Inferior parietal cortex (tissue), 1 donor: ENCODE data around the gene GMEB2.
"Not testable (repeated sequence)": the region's sequence is repeated elsewhere in the genome, so short reads cannot be mapped to it uniquely, and the experiment has no call there.

Source experiments
- DNase-seq: peaks from one replicate; pipeline ENCODE4 v3.0.0-alpha.2; 2016; ENCODE audit errors: extremely low spot score

GMEB2 gene

DNA sequence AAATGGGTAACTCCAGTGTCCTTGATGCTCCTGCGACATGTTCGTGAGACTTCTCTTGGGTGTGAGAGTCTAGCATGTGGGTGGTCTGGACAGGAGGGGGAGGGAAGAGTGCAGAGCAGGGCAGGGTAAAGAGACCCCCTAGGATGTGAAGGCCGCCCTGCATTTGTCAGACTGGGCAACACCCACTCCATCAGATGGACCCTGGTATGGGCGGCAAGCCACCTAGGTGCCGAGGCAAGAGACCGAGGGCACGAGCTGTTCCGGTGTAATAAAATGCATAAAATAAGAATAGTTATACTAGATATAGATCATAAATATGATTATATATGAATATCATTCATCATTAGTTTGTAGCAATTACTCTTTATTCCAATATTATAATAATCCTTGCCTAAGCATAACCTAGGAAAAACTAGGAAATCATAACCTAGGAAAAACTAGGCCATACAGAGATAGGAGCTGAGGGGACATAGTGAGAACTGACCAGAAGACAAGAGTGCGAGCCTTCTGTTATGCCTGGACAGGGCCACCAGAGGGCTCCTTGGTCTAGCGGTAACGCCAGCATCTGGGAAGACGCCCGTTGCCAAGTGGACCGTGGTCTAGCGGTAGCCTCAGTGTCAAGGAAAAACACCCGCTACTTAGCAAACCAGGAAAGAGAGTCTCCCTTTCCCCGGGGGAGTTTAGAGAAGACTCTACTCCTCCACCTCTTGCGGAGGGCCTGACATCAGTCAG lies 12.9 kb downstream of the GMEB2 start:
- not testable (repeated sequence) for DNase-seq

DNA sequence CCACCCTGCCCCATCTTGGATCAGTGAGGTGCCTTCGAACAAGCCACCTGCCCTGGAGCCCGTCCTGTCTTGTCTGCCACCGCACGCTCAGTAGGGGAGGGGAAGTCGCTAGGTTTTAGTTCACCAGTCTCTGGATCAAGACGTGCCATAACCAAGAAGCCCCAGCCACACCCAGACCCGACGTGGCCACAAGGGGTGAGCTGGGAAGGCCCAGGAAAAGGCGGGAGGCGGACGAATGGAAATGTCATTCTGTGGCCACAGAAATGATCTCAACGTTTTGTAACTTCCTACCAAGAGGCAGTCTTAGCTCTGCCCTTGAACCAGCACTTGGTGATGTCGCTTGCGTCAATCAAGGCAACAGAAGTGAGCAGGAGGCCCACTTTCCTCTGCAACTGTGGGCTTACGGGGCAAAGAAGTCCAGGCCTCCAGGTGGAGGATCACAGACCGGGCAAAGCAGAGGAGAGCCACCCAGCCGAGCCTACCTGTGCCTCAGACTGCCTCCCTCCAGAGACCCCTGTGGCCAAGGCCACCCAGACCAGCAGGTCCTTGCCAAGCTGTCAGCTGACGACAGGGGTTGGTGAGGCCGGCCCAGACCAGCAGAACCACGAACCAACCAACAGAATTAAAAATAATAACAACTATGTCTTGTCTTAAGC lies 14.5 kb downstream of the GMEB2 start:
- no peak for DNase-seq

GRCh38 chr20:63611646-63612045 lies 15.3 kb downstream of the GMEB2 start:
- no peak for DNase-seq

GRCh38 chr20:63610581-63611435 lies 16.1 kb downstream of the GMEB2 start:
- DNase-seq, result no peak

DNA sequence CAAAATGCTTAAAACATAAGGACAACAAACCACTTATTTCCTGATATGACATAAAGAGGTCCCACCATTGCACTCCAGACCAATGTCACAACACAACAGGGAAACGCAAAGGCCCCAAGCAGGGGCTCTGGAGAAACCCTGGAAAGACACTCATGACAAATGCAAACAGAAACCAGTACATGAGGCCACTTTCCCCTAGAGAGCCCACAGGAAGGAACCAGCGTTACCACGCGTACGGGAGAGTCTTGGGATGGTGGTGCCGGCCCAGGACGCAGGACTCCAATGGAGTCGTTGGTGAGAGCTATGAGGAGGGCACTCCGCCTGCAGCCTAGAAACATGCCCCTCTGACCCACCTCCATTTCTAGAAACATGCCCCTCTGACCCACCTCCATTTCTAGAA lies 20.2 kb downstream of the GMEB2 start:
- no peak for DNase-seq

DNA sequence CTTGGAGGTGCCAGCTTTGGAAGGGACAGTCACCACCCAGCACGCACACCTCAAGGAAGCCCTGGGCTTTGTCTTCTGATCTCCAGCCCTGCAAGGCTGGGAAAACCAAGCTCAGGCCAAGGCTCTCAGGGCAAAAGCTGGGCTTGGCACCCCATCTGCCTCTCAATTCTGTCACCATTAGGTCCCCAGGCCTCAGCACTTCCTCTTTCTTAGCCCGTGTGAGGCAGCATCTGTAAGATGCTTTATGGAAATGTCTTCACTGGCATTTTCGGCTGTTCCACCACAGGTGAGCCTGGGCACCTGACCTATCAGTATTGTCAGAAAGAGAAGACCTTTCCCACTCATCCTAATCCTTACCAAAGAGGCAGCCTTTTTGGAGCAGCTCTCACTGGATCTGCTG lies 24.6 kb downstream of the GMEB2 start:
- no peak for DNase-seq

GRCh38 chr20:63601679-63602078 lies 25.2 kb downstream of the GMEB2 start:
- DNase-seq, result not testable (repeated sequence)

GRCh38 chr20:63599396-63600050 lies 27.4 kb downstream of the GMEB2 start:
- DNase-seq, result no peak

GRCh38 chr20:63598479-63599395 lies 28.2 kb downstream of the GMEB2 start:
- no peak for DNase-seq

GRCh38 chr20:63597651-63598478 lies 29.0 kb downstream of the GMEB2 start:
- DNase-seq, result no peak

DNA sequence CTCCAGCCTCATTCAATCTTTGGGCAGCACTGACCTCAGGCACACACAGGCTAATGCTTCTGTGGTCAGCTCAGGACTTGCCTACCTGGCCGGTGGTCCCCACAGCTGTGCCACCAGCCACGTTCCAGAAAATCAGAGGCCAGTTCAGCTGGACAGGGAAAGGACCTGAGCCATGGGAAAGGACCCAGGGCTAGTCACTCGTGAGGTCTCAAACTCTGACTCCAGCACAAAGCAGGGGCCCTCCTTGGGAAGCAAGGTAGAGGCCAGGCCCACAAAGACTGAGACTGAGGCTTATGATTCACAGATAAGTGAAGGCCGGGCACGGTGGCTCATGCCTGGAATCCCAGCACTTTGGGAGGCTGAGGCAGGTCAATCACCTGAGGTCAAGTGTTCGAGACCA lies 30.5 kb downstream of the GMEB2 start:
- no peak for DNase-seq

GRCh38 chr20:63595416-63596127 lies 31.3 kb downstream of the GMEB2 start:
- no peak for DNase-seq

GRCh38 chr20:63594043-63594561 lies 32.8 kb downstream of the GMEB2 start:
- no peak for DNase-seq

DNA sequence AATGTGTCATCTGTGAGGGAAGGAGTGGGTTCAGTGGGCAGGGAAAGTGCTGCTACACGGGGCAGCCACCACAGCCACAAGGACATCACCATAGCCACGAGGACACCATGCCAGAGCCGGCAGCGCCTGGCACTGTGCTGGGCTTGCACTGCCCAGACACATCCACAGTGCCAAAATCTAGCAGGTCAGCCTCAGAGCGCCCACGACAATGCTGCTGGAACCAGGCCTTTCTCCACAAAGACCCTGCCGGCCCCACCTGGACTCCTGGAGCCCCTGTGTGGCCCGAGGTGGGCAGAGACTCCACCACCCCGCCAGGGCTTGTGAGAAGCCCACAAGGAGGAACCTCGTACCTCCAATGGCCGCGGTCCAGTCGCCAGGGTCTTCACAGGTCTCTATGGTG lies 34.2 kb downstream of the GMEB2 start:
- no peak for DNase-seq

DNA sequence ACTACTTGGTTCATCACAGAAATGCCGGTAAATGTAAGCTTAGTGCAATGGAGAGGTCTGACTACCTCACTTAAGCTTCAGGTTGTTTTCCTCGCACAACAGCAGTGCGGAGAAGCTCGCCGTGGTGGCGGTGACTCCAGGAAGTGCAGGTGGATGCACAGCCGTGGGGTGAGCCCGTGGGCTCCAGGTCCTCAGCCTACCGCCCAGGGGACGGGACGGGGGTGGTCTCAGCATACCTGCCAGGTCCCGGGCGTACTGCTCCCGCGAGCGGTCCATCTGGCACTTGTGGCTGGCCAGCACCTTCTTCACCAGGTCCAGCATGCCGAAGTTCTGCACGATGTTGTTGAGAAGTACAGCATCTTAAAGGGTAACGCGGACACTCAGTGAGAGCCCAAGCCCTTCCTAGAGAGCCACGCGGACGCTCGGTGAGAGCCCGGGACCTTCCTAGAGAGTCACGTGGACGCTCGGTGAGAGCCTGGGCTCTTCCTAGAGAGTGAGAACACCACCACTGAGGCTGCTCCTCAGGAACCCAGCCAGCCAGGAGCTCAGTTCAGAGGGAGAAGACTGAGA lies 35.0 kb downstream of the GMEB2 start:
- DNase-seq, result no peak

- no peak for DNase-seq
Measured at GRCh38 chr20:63591147-63591533, 35.8 kb downstream of the GMEB2 start.

DNA sequence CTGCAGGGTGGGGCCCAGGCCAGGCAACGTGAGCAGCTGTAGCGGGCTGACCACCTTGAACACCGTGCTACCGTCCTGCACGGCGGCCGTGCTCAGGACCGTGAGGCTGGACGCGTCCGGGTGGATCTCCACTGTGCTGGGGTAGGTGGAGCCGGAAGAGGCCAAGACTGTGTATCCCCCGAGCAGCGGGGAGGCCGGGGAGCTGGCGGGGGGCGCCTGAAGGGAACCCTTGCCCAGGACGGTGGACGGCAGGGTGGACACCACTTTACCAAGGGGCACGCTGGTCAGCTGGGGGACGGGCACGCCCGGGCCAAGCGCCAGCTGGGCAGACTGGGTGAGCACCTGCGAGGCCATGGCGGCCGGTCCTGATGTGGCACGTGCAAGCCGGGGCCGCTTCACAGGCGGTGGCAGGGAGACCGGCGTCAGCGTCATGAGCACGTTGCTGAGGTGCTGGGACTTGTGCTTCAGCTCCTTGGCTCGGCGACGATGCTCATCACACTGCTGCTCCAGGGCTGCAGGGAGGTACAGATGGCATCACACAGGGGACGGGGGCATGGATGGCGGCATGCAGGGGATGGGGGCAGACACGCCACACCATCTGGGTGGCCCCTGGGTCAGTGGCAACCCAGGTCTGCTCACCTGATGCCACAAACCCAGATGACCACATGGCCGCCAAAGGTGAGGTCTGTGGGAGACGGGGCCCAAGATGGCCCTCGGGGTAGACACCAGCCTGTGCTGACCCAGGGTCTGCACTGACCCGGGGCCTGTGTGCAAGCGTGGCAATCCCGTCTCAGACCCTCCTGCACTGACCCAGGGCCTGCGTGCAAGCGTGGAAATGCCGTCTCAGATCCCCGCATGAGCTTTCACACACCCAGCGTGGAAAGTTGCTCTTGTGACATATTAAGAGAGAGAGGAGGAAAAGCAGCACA lies 36.4 kb downstream of the GMEB2 start:
- no peak for DNase-seq
